Measurements from ENCODE around the gene MRM1. TPM values are rescaled to one million over a fixed set of nuclear protein-coding genes. Genes with fewer than 3 reads are reported as not detected.
"Not testable (repeated sequence)": the region's sequence is repeated elsewhere in the genome, so short reads cannot be mapped to it uniquely, and the experiment has no call there.

MRM1 gene
- total RNA-seq, 2 donors from 2014 or later, result 6.2 to 26.5 TPM

- H3K4me3 ChIP-seq, result peak overlapping the region; percentile 76
- H3K27ac ChIP-seq, result peak overlapping the region; percentile 68
- peaks cover 19% of the 10 kb centered on the region for H3K4me1 ChIP-seq
- H3K36me3 ChIP-seq, result no peaks in the 10 kb centered on the region
- intact Hi-C loops (cut with DNase I), result loop anchor here (10.0 kb wide), 1 partner anchor 773 kb away; the partner anchor contains the start of gene C17orf78
- DNase-seq, result peak; percentile 56
- H3K27me3 ChIP-seq, result no peaks in the 10 kb centered on the region
- TF ChIP-seq CTCF (IDR thresholded peaks at IDR 0.05), result no peak
- H3K9ac ChIP-seq (ENCODE audit: low read depth in 2 of 2, low read length in 2 of 2), result peak overlapping the region; percentile 60 to 93
- H3K9me3 ChIP-seq, result no peaks in the 10 kb centered on the region
These were observed 806 bp downstream of the MRM1 start for GRCh38 chr17:36602030-36602748.

GRCh38 chr17:36602924-36603384, 1.6 kb downstream of the MRM1 start:
- peaks cover 19% of the 10 kb centered on the region for H3K4me1 ChIP-seq
- H3K27ac ChIP-seq, result no peak overlapping the region
- H3K4me3 ChIP-seq, result peak overlapping the region; percentile 76
- no peaks in the 10 kb centered on the region for H3K9me3 ChIP-seq
- intact Hi-C loops (cut with DNase I), result loop anchor here (10.0 kb wide), 1 partner anchor 772 kb away; the partner anchor contains the start of gene C17orf78
- peak; percentile 85 for TF ChIP-seq CTCF (IDR thresholded peaks at IDR 0.05)
- DNase-seq, result peak; percentile 73
- H3K9ac ChIP-seq (ENCODE audit: low read depth in 2 of 2, low read length in 2 of 2), result peak overlapping the region; percentile 60 to 93
- H3K36me3 ChIP-seq, result no peaks in the 10 kb centered on the region
- H3K27me3 ChIP-seq, result no peaks in the 10 kb centered on the region

- not testable (repeated sequence) for H3K9ac ChIP-seq (ENCODE audit: low read depth in 2 of 2, low read length in 2 of 2); H3K27ac ChIP-seq; H3K36me3 ChIP-seq; H3K27me3 ChIP-seq; H3K4me3 ChIP-seq; H3K9me3 ChIP-seq; DNase-seq
- intact Hi-C loops (cut with DNase I), result loop anchor here (10.0 kb wide), 1 partner anchor 770 kb away; the partner anchor contains the start of gene C17orf78
- H3K4me1 ChIP-seq, result peaks cover 17% of the 10 kb centered on the region
These were observed 3.6 kb downstream of the MRM1 start for GRCh38 chr17:36605028-36605427.

GRCh38 chr17:36608280-36608679, 6.9 kb downstream of the MRM1 start:
- intact Hi-C loops (cut with DNase I), result loop anchor here (10.0 kb wide), 1 partner anchor 767 kb away; the partner anchor contains the start of gene C17orf78
- Histone ChIP-seq H3K27me3 (no peaks in the 10 kb centered on the region), H3K4me3 (no peak overlapping the region), H3K36me3 (no peaks in the 10 kb centered on the region), H3K27ac (no peak overlapping the region), H3K9me3 (no peaks in the 10 kb centered on the region), H3K9ac (ENCODE audit: low read depth in 2 of 2, low read length in 2 of 2) (no peak overlapping the region), H3K4me1 (peaks cover 6% of the 10 kb centered on the region)
- TF ChIP-seq CTCF (IDR thresholded peaks at IDR 0.05), result no peak
- DNase-seq, result no peak

- H3K36me3 ChIP-seq, result no peaks in the 10 kb centered on the region
- no peaks in the 10 kb centered on the region for H3K9me3 ChIP-seq
- no peak for TF ChIP-seq CTCF (IDR thresholded peaks at IDR 0.05)
- H3K27ac ChIP-seq, result no peak overlapping the region
- H3K4me1 ChIP-seq, result peaks cover 6% of the 10 kb centered on the region
- H3K27me3 ChIP-seq, result no peaks in the 10 kb centered on the region
- H3K4me3 ChIP-seq, result no peak overlapping the region
- peak overlapping the region in 1 of 2 donors; percentile 9 for H3K9ac ChIP-seq (ENCODE audit: low read depth in 2 of 2, low read length in 2 of 2)
- DNase-seq, result peak; percentile 45
- intact Hi-C loops (cut with DNase I), result loop anchor here (10.0 kb wide), 1 partner anchor 766 kb away; the partner anchor contains the start of gene C17orf78
These were observed 7.6 kb downstream of the MRM1 start for GRCh38 chr17:36608794-36609497.

Measured in colonic mucosa (tissue), 4 donors.